GM19238 (cell line): ENCODE results near the gene SOCS3.

Experiments used
- DNase-seq: peaks from one replicate; pipeline ENCODE4 v3.0.0; 2011; ENCODE audit warnings: low spot score; ENCODE audit not compliant: insufficient read length

The SOCS3 gene

GRCh38 chr17:78330570-78331224 lies 29.2 kb downstream of the SOCS3 start:
- DNase-seq, result no peak

- DNase-seq, result no peak
These were observed 30.4 kb downstream of the SOCS3 start for GRCh38 chr17:78329263-78330059.

DNA sequence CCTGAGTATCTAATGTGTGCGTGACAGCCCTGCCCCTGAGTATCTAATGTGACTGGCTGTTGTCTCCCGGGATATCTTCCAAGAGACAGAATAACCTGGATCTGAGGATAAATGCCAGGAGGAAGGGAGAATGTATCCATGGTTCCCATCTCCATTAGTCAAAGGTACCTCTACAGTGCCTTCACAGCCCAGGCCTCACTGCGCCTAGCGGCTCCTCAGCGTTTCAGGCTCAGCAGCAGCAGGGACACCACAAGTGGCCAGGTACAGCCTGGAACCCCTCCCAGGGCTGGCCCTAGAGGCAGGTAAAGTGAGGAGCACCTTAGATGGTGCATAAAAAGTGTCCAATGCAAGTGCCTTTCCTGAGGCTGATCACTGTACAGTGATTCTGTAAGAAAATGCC lies 32.0 kb downstream of the SOCS3 start:
- DNase-seq, result no peak

- no peak for DNase-seq
These were observed 34.7 kb downstream of the SOCS3 start for GRCh38 chr17:78325076-78325687.

DNA sequence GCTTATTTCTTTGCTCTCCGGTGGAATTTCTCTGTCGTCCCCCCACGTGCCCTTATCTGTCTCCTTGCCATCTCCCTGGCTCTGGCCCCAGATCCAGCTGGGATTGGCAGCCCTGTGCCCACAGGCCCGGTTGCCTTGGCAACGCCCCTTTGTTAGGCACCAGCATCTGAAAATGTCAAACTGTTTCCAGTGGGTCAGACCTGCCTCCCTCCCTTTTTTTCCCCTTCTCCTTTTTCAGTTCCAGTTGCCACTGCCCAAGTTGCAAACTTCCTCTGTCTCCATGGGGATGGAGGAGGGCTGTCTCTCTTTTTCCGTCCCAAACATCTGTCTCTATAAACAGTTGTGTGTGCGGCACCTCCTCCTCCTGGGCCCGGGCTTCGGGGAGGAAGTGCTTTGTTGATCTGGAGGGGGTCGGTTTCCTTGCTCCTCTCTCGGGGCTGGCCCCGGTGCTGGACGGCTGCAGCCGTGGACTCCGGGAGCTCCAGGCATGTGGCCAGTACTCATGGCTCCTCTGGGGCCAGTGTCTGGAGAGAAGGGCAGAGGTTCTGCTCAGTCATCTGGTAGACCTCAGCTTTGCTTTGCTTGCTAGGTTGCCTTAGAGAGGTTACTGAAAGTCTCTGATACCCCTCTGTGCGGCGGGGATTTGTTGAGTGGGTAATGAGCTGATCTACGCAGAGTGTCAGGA lies 35.3 kb downstream of the SOCS3 start:
- peak; percentile 31 for DNase-seq

DNA sequence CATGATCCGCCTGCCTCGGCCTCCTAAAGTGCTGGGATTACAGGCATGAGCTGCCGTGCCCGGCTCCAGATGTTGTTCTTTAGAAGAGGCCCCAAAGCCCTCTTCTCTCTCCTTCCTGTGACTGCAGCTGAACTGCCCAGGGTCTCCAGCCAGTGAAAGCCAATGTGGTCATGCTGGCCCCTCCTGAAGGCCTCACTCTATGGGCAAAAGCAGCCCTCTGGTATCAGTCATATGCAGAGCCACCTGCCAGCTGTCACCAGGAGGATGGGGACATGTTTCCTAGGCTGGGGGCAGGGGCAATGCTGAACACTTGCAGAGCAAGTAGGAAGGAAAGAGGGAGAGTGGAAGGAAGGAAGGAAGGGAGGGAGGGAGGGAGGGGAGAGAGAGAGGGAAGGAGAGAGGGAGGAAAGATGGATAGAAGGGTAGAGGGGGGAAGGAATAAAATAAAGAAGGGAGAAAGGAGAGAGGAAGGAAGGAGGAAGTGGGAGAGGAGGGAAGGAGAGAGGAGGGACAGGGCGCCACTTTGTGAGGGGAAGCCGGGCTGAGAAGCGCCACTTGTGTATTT lies 36.0 kb downstream of the SOCS3 start:
- no peak for DNase-seq

- DNase-seq, result no peak
These were observed 36.9 kb downstream of the SOCS3 start for GRCh38 chr17:78322858-78323455.

DNA sequence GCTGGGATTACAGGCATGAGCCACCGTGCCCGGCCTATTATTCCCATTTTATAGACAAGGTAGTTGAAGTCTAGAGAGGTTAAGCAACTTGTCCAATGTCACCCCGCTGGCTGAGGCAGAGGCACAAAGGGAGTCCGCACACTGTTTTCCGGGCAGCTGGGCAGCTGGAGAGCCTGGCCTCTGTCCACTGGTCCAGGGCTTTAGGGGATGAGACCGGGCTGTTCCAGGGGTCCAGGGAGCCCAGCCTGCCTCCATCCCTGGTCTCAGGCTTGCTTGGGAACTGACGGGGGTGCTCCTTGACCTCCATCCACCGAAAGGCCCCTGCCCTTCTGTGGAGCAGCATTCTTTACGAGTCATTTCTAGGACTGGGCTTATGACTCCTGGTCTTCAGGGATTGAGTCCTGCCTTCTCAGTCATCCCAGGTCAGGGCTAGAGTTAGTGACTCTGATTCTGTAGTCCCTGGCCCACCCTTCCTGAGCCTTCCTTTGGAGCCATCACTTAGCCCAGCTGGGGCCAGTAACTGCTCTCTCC lies 37.5 kb downstream of the SOCS3 start:
- no peak for DNase-seq

- no peak for DNase-seq
These were observed 41.0 kb downstream of the SOCS3 start for GRCh38 chr17:78318843-78319242.

- DNase-seq, result no peak
These were observed 41.5 kb downstream of the SOCS3 start for GRCh38 chr17:78318407-78318806.

- no peak for DNase-seq
These were observed 42.0 kb downstream of the SOCS3 start for GRCh38 chr17:78317794-78318400.

GRCh38 chr17:78316867-78317789 lies 42.7 kb downstream of the SOCS3 start:
- DNase-seq, result peak; percentile 67

DNA sequence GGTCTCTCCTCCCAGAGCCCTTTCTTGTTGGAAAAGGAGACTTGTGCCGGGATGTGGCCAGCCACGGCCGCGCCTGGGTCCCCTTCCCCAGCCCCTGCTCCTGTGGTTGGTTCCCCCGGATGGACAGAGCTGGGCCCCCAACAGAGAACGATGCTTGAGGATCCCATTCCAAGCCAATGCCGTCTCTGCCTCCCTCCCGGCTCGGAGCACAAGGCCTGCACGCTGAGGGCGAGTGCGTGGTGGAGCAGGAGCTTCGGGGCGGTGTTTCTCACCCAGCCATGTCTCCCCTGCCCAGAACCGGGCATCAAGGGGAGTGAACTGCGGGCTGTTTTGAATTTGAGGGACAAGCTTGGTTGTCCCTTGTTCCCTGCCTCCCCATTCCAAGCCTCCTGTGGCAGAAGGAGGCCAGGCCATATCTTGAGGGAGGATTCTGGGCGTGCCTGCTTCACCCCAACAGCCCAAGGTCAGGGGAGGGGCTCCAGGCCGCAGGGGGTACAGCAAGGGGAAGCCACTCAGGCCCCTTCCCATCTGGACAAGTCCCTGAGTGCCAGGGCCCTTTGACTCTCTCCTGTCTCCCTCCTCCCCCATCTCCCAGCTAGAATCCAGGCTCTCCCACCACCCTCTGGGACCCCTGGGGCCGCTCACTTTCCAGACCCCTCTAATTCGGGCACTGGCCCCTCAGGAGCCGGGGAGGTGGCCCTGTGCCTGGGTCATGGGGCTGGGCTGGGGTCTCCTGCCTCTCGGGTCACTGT lies 43.6 kb downstream of the SOCS3 start:
- DNase-seq, result peak; percentile 40

DNA sequence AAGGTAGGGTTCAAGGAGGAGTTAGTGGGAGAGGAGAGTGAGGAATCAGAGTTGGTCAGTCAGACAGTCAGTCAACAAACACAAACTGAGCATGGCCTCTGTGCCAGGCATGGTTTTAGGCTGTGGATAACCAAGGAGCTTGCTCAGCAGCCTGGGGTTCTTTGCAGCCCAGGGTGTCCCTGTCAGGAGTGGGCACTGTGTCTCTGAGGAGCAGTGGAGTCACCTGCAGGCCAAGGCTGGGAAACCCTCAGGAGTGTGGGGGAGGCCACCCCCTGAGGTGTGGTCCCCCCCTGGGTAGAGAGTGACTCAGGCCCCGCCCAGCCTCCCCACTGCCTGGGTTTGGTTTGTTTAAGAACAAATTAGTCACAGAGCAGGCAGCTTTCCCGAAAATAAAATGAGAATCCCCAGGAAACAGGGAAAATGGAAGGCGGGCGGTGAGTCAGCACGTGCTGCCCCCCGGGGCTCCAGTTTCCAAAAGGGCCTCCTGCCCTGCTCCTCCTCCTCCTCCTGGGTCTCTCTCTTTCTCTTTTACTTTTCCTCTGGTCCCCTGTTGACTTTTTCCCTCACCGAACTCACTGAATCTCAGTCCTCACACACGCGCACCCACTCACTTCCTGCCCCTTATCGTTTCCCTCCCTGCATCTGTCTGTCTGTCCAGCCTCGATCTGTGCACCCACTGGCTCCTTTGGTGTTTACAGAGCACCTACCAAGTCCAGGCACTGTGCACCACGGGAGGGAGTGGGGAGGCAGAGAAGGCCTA lies 44.3 kb downstream of the SOCS3 start:
- DNase-seq, result peak; percentile 63

GRCh38 chr17:78314683-78315354 lies 45.1 kb downstream of the SOCS3 start:
- DNase-seq, result no peak

- DNase-seq, result peak; percentile 77
These were observed 45.9 kb downstream of the SOCS3 start for GRCh38 chr17:78313735-78314648.
